Measurements from ENCODE around the gene SNX13.
"Not testable (repeated sequence)": the region's sequence is repeated elsewhere in the genome, so short reads cannot be mapped to it uniquely, and the experiment has no call there.

SNX13 gene

GRCh38 chr7:17845197-17845547, 95.1 kb downstream of the SNX13 start:
- no peak for DNase-seq (ENCODE audit: low read depth)

GRCh38 chr7:17844514-17845196, 95.6 kb downstream of the SNX13 start:
- DNase-seq (ENCODE audit: low read depth), result peak; percentile 65

GRCh38 chr7:17844022-17844421, 96.3 kb downstream of the SNX13 start:
- no peak for DNase-seq (ENCODE audit: low read depth)

GRCh38 chr7:17843041-17843440, 97.3 kb downstream of the SNX13 start:
- DNase-seq (ENCODE audit: low read depth), result no peak

- no peak for DNase-seq (ENCODE audit: low read depth)
These were observed 107.4 kb downstream of the SNX13 start for GRCh38 chr7:17832820-17833355.

- DNase-seq (ENCODE audit: low read depth), result no peak
These were observed 108.1 kb downstream of the SNX13 start for GRCh38 chr7:17832242-17832641.

- peak; percentile 93 for DNase-seq (ENCODE audit: low read depth)
These were observed 110.1 kb downstream of the SNX13 start for GRCh38 chr7:17830206-17830605.

- DNase-seq (ENCODE audit: low read depth), result no peak
These were observed 111.3 kb downstream of the SNX13 start for GRCh38 chr7:17829001-17829400.

GRCh38 chr7:17822547-17823173, 117.6 kb downstream of the SNX13 start:
- DNase-seq (ENCODE audit: low read depth), result no peak

GRCh38 chr7:17816903-17817302, 123.4 kb downstream of the SNX13 start:
- DNase-seq (ENCODE audit: low read depth), result no peak

- DNase-seq (ENCODE audit: low read depth), result no peak
These were observed 125.0 kb downstream of the SNX13 start for GRCh38 chr7:17815318-17815717.

GRCh38 chr7:17814058-17814457, 126.2 kb downstream of the SNX13 start:
- DNase-seq (ENCODE audit: low read depth), result no peak

GRCh38 chr7:17809215-17809614, 131.1 kb downstream of the SNX13 start:
- DNase-seq (ENCODE audit: low read depth), result not testable (repeated sequence)

GRCh38 chr7:17807242-17807641, 133.1 kb downstream of the SNX13 start:
- no peak for DNase-seq (ENCODE audit: low read depth)

- DNase-seq (ENCODE audit: low read depth), result no peak
These were observed 133.7 kb downstream of the SNX13 start for GRCh38 chr7:17806631-17807030.

GRCh38 chr7:17802056-17802455, 138.2 kb downstream of the SNX13 start:
- peak; percentile 40 for DNase-seq (ENCODE audit: low read depth)

GRCh38 chr7:17792075-17792936, 148.0 kb downstream of the SNX13 start:
- DNase-seq (ENCODE audit: low read depth), result no peak

- DNase-seq (ENCODE audit: low read depth), result no peak
These were observed 153.0 kb downstream of the SNX13 start for GRCh38 chr7:17787257-17787656.

GRCh38 chr7:17786314-17786852, 153.9 kb downstream of the SNX13 start:
- DNase-seq (ENCODE audit: low read depth), result no peak

GRCh38 chr7:17782216-17782549, 158.1 kb downstream of the SNX13 start:
- DNase-seq (ENCODE audit: low read depth), result no peak

GRCh38 chr7:17781491-17782215, 158.6 kb downstream of the SNX13 start:
- peak; percentile 78 for DNase-seq (ENCODE audit: low read depth)

GRCh38 chr7:17779381-17779780, 160.9 kb downstream of the SNX13 start:
- peak; percentile 58 for DNase-seq (ENCODE audit: low read depth)
